ENCODE measurements around the gene FANCC. TPM values are rescaled to one million over a fixed set of nuclear protein-coding genes. Genes with fewer than 3 reads are reported as not detected.

FANCC gene
- total and polyA plus RNA-seq, 10 donors: 0.89 to 9.7 (median 6.6) TPM

DNA sequence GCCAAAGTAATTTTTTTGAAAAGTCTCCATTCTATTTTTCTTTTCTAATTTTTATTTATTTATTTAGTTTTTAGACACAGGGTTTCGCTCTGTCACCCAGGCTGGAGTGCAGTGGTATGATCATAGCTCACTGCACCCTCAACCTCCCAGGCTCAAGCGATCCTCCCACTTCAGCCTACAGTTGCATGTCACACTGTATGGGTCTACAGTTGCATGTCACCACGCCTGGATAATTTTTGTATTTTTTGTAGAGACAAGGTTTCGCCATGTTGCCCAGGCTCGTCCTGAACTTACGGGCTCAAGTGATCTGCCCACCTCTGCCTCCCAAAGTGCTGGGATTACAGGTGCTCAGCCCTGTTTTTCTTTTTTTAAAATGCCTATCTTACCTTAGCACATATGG lies 10.7 kb downstream of the FANCC start:
- DNase-seq: no peak
- intact Hi-C loops (cut with DNase I; ENCODE audit: low total_unique reads): no loop called here
- Histone ChIP-seq H3K27ac (no peak overlapping the region), H3K9me3 (no peaks in the 10 kb centered on the region), H3K4me1 (no peaks in the 10 kb centered on the region), H3K36me3 (no peaks in the 10 kb centered on the region), H3K4me3 (no peak overlapping the region), H3K27me3 (replicated peaks in 1 of 7) (no peaks in the 10 kb centered on the region)
- TF ChIP-seq POLR2A (IDR thresholded peaks at IDR 0.05) (no peak), POLR2AphosphoS5 (IDR thresholded peaks at IDR 0.05) (no peak)
- TF ChIP-seq, protein P1, sequence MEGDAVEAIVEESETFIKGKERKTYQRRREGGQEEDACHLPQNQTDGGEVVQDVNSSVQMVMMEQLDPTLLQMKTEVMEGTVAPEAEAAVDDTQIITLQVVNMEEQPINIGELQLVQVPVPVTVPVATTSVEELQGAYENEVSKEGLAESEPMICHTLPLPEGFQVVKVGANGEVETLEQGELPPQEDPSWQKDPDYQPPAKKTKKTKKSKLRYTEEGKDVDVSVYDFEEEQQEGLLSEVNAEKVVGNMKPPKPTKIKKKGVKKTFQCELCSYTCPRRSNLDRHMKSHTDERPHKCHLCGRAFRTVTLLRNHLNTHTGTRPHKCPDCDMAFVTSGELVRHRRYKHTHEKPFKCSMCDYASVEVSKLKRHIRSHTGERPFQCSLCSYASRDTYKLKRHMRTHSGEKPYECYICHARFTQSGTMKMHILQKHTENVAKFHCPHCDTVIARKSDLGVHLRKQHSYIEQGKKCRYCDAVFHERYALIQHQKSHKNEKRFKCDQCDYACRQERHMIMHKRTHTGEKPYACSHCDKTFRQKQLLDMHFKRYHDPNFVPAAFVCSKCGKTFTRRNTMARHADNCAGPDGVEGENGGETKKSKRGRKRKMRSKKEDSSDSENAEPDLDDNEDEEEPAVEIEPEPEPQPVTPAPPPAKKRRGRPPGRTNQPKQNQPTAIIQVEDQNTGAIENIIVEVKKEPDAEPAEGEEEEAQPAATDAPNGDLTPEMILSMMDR (IDR thresholded peaks at IDR 0.05 in 8 of 11, conservative IDR thresholded peaks at IDR 0.05 in 3 of 11): no peak
- 94 to 98% (median 95%) methylated on average over 6 of the region's 6 CpGs for WGBS, 5 donors

DNA sequence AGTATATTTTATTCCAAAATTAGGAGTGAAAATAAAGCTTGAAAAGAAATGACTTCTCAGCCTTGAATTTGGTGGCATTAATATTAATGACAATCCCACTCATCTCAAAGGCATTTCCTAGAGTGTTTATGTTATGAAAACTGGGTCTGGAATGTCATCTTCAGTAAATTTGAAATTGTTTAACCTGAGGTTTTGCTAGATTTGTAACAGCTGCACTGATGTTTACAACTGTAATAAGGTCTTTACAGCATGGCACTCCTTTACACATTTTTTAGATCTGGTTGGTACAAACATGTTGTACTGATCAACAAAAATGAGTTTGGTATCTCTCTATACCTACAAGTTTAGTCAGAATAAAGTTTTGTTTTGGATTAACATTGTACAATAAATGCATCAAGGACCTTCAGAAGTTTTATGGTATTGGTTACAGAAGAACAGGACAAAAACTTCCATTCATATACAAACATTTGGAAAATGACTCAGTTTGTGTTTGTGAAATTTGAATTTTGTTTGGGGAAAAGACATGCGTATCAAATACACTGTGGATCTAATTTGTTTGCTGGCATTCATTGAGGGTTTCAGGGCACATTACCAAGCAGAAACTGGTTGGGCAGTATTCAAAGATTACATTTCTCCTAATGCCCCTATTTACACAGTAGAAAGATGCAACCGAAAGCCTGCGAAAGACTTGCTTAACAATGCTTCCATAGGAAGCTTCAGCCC lies 11.6 kb downstream of the FANCC start:
- Histone ChIP-seq H3K27ac (no peak overlapping the region), H3K4me3 (no peak overlapping the region), H3K9me3 (no peaks in the 10 kb centered on the region), H3K4me1 (no peaks in the 10 kb centered on the region), H3K27me3 (replicated peaks in 1 of 7) (no peaks in the 10 kb centered on the region), H3K36me3 (no peaks in the 10 kb centered on the region)
- DNase-seq: no peak
- intact Hi-C loops (cut with DNase I; ENCODE audit: low total_unique reads): no loop called here
- TF ChIP-seq POLR2A (IDR thresholded peaks at IDR 0.05): no peak
- no peak for TF ChIP-seq POLR2AphosphoS5 (IDR thresholded peaks at IDR 0.05)
- TF ChIP-seq, protein P1 (IDR thresholded peaks at IDR 0.05 in 8 of 11, conservative IDR thresholded peaks at IDR 0.05 in 3 of 11): no peak
- WGBS, 5 donors: 87 to 100% (median 93%) methylated on average over 3 of the region's 3 CpGs

DNA sequence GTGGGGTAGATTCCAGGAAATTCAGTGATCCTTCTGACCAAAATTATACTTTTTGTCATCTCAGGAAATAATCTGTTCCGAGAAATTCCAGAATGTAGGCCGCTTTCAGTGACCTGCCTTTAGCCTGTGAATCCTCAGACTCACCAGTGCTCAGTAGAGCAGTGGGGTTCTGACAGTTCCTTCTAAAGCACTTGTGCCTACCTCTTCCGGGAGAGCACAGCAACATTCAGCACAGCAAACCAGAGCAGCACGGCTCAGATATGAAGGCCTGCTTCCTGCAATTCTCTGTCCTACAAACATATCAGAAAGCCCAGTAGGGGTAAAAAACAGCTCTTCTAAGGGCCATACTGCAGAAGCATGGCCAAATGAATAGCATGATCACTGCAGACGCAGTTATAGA lies 15.0 kb downstream of the FANCC start:
- Histone ChIP-seq H3K4me1 (no peaks in the 10 kb centered on the region), H3K4me3 (no peak overlapping the region), H3K27me3 (replicated peaks in 1 of 7) (no peaks in the 10 kb centered on the region), H3K9me3 (no peaks in the 10 kb centered on the region), H3K36me3 (no peaks in the 10 kb centered on the region), H3K27ac (no peak overlapping the region)
- TF ChIP-seq POLR2A (IDR thresholded peaks at IDR 0.05) (no peak), POLR2AphosphoS5 (IDR thresholded peaks at IDR 0.05) (no peak)
- TF ChIP-seq, protein P1 (IDR thresholded peaks at IDR 0.05 in 8 of 11, conservative IDR thresholded peaks at IDR 0.05 in 3 of 11): no peak
- intact Hi-C loops (cut with DNase I; ENCODE audit: low total_unique reads): no loop called here
- no peak for DNase-seq
- WGBS, 5 donors: 61 to 78% (median 70%) methylated on average over 5 of the region's 5 CpGs

DNA sequence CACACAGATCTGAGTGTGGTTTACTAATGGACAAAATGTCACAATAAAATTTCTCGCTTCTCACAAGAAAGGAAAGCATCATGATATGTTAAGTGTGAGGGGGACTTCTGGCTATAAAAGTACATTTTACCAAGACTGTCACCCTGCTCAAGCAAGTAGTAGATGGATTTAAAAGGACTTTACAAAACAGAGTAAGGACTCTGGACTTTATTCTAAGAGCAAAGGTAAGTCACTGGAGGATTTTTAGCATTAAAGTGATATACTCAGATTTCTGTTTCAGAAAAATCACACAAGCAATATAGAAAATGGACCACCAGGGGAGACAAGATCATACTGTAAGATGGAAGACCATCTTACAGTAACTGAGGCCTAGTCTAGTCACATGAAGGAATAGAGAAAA lies 19.7 kb downstream of the FANCC start:
- Histone ChIP-seq H3K9me3 (no peaks in the 10 kb centered on the region), H3K27me3 (replicated peaks in 1 of 7) (no peaks in the 10 kb centered on the region), H3K27ac (no peak overlapping the region), H3K36me3 (no peaks in the 10 kb centered on the region), H3K4me1 (no peaks in the 10 kb centered on the region), H3K4me3 (no peak overlapping the region)
- WGBS, 5 donors: 95 to 100% (median 100%) methylated on average over 1 of the region's 1 CpG
- no peak for TF ChIP-seq POLR2A (IDR thresholded peaks at IDR 0.05)
- TF ChIP-seq POLR2AphosphoS5 (IDR thresholded peaks at IDR 0.05): no peak
- TF ChIP-seq, protein P1 (IDR thresholded peaks at IDR 0.05 in 8 of 11, conservative IDR thresholded peaks at IDR 0.05 in 3 of 11): no peak
- intact Hi-C loops (cut with DNase I; ENCODE audit: low total_unique reads): no loop called here
- DNase-seq: no peak

All from spleen (tissue), 11 donors.